ENCODE data around the gene DTX4. TPM values are rescaled to one million over a fixed set of nuclear protein-coding genes. Genes with fewer than 3 reads are reported as not detected.

The DTX4 gene
- total RNA-seq, 1 experiment from 2014 or later = 7.6 TPM

DNA sequence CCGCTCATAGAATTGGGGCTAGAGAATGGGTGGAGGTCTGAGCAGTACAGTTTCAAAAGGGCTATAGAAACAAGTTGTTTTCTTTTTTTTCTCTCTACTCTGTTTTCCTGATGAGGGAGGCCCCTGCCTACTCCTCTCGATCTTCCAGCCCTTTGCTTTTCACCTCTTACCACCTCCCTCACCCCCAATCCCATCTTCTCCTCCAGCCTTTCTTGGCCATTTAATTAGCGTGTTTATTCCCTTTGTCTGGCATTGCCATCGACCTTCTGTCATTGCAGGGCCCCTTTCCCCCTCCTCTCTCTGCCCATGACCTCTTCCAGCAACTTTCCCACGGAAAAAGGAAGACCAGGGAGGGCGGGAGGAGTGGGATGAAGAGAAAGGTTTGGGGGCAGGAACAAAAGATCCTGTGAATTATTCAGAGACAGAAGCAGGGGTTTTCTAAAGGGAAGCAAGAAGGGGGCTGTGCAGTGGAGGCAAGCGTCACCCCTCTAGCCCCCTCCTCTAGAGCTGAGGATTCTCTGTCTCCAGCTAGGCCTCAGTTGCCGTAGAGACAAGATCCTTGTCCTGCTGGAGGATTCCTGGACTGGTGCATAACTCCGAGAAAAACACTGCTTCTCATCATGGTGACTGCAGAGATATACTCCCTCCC lies 12.9 kb downstream of the DTX4 start:
- Histone ChIP-seq H4K20me1 (ENCODE audit: insufficient read depth) (no peaks in the 10 kb centered on the region), H3K9me3 (ENCODE audit: control insufficient read depth in 1 of 2, insufficient read depth in 1 of 2, low read depth in 1 of 2, low read length in 2 of 2) (no peaks in the 10 kb centered on the region), H3K79me2 (ENCODE audit: insufficient read depth, low read length) (no peaks in the 10 kb centered on the region), H3K4me1 (ENCODE audit: control insufficient read depth in 1 of 2, insufficient read depth in 2 of 2, low read length in 2 of 2) (peaks cover 13 to 20% of the 10 kb centered on the region in 2 experiments; a peak in 3 of 4 replicates), H3K4me2 (ENCODE audit: low read length) (no peak overlapping the region), H3K9me2 (ENCODE audit: insufficient read depth) (no peaks in the 10 kb centered on the region), H3K4me3 (replicated peaks in 1 of 2; ENCODE audit: low read depth in 1 of 2, low read length in 2 of 2) (no peak overlapping the region), H3K36me3 (ENCODE audit: control insufficient read depth in 1 of 2, insufficient read depth in 2 of 2, low read length in 2 of 2) (no peaks in the 10 kb centered on the region), H3K9ac (ENCODE audit: low read length) (no peak overlapping the region), H3K27me3 (ENCODE audit: insufficient read depth, low read length) (no peaks in the 10 kb centered on the region), H3K27ac (ENCODE audit: low read depth, low read length) (no peak overlapping the region), H2AFZ (ENCODE audit: low read depth, low read length, poor library complexity, severe bottlenecking) (no peak overlapping the region)
- no TSS peak for BruUV-seq (replicated peaks)
- CTCF ChIA-PET = interaction anchor here (2.4 to 3.2 kb wide), 4 partner anchors 10 to 18 kb away, joined by 18 to 68 read pairs (median 24); partner anchors contain the start of gene DTX4
- intact Hi-C loops (cut with micrococcal nuclease) = no loop called here
- no peak for DNase-seq (ENCODE audit: low read depth, low spot score)
- ATAC-seq = no peak
- no peak for TF ChIP-seq YY1 (IDR thresholded peaks at IDR 0.05; ENCODE audit: extremely low read depth, insufficient replicate concordance, low read depth, low read length)
- TF ChIP-seq EZH2 (IDR thresholded peaks at IDR 0.05) = no peak
- TF ChIP-seq TCF7L2 (IDR thresholded peaks at IDR 0.05; ENCODE audit: borderline replicate concordance, extremely low read depth, insufficient read depth, insufficient read length) = no peak
- no peak for TF ChIP-seq POLR2AphosphoS5 (IDR thresholded peaks at IDR 0.05; ENCODE audit: low read depth, low read length)
- no peak for TF ChIP-seq JUND (IDR thresholded peaks at IDR 0.05)
- no peak for TF ChIP-seq ZFX (IDR thresholded peaks at IDR 0.05)
- TF ChIP-seq FOSL1 (IDR thresholded peaks at IDR 0.05; ENCODE audit: low read depth) = no peak
- TF ChIP-seq SP1 (IDR thresholded peaks at IDR 0.05; ENCODE audit: low read depth) = no peak
- no peak for TF ChIP-seq CEBPB (IDR thresholded peaks at IDR 0.05; ENCODE audit: low read depth)
- POLR2A ChIA-PET = no interaction called here
- RAD21 ChIA-PET (ENCODE audit: low non-redundant PET in 1 of 2, low total read pairs in 2 of 2, uncharacterized antibody in 2 of 2, unreplicated experiment in 2 of 2) = no interaction called here

GRCh38 chr11:59185386-59185945 lies 13.5 kb downstream of the DTX4 start:
- no TSS peak for BruUV-seq (replicated peaks)
- ATAC-seq (no peak), DNase-seq (ENCODE audit: low read depth, low spot score) (no peak)
- Histone ChIP-seq H3K9me2 (ENCODE audit: insufficient read depth) (no peaks in the 10 kb centered on the region), H3K4me2 (ENCODE audit: low read length) (peak overlapping the region; percentile 56; the same call in 1 of the 2 replicates), H3K4me3 (replicated peaks in 1 of 2; ENCODE audit: low read depth in 1 of 2, low read length in 2 of 2) (no peak overlapping the region), H3K79me2 (ENCODE audit: insufficient read depth, low read length) (no peaks in the 10 kb centered on the region), H3K9ac (ENCODE audit: low read length) (no peak overlapping the region), H2AFZ (ENCODE audit: low read depth, low read length, poor library complexity, severe bottlenecking) (no peak overlapping the region), H3K36me3 (ENCODE audit: control insufficient read depth in 1 of 2, insufficient read depth in 2 of 2, low read length in 2 of 2) (no peaks in the 10 kb centered on the region), H3K9me3 (ENCODE audit: control insufficient read depth in 1 of 2, insufficient read depth in 1 of 2, low read depth in 1 of 2, low read length in 2 of 2) (no peaks in the 10 kb centered on the region), H4K20me1 (ENCODE audit: insufficient read depth) (no peaks in the 10 kb centered on the region), H3K27me3 (ENCODE audit: insufficient read depth, low read length) (no peaks in the 10 kb centered on the region), H3K4me1 (ENCODE audit: control insufficient read depth in 1 of 2, insufficient read depth in 2 of 2, low read length in 2 of 2) (peaks cover 13 to 20% of the 10 kb centered on the region in 2 experiments; a peak in 3 of 4 replicates), H3K27ac (ENCODE audit: low read depth, low read length) (no peak overlapping the region; the same call in 1 of the 2 replicates)
- POLR2A ChIA-PET = no interaction called here
- intact Hi-C loops (cut with micrococcal nuclease) = no loop called here
- CTCF ChIA-PET = interaction anchor here (0.6 to 3.2 kb wide), 12 partner anchors 11 to 41 kb away, joined by 3 to 68 read pairs (median 9); partner anchors contain the start of genes DTX4 and MPEG1
- RAD21 ChIA-PET (ENCODE audit: low non-redundant PET in 1 of 2, low total read pairs in 2 of 2, uncharacterized antibody in 2 of 2, unreplicated experiment in 2 of 2) = interaction anchor here in 1 of 2 experiments (1.5 kb wide), 1 partner anchor 14 kb away, joined by 6 read pairs; the partner anchor contains the start of gene DTX4
- TF ChIP-seq, protein P1, sequence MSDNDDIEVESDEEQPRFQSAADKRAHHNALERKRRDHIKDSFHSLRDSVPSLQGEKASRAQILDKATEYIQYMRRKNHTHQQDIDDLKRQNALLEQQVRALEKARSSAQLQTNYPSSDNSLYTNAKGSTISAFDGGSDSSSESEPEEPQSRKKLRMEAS (IDR thresholded peaks at IDR 0.05) = no peak
- TF ChIP-seq JUND (IDR thresholded peaks at IDR 0.05) (no peak), CBX3 (IDR thresholded peaks at IDR 0.05; ENCODE audit: low read depth) (no peak), POLR2A (IDR thresholded peaks at IDR 0.05; ENCODE audit: borderline replicate concordance, extremely low read depth, insufficient read depth, insufficient read length) (no peak), SRF (IDR thresholded peaks at IDR 0.05; ENCODE audit: low read depth) (no peak), EZH2 (IDR thresholded peaks at IDR 0.05) (no peak), EZH2phosphoT487 (IDR thresholded peaks at IDR 0.05; ENCODE audit: borderline replicate concordance) (no peak), SIN3A (IDR thresholded peaks at IDR 0.05; ENCODE audit: low read depth) (no peak)
- TF ChIP-seq, protein P2, sequence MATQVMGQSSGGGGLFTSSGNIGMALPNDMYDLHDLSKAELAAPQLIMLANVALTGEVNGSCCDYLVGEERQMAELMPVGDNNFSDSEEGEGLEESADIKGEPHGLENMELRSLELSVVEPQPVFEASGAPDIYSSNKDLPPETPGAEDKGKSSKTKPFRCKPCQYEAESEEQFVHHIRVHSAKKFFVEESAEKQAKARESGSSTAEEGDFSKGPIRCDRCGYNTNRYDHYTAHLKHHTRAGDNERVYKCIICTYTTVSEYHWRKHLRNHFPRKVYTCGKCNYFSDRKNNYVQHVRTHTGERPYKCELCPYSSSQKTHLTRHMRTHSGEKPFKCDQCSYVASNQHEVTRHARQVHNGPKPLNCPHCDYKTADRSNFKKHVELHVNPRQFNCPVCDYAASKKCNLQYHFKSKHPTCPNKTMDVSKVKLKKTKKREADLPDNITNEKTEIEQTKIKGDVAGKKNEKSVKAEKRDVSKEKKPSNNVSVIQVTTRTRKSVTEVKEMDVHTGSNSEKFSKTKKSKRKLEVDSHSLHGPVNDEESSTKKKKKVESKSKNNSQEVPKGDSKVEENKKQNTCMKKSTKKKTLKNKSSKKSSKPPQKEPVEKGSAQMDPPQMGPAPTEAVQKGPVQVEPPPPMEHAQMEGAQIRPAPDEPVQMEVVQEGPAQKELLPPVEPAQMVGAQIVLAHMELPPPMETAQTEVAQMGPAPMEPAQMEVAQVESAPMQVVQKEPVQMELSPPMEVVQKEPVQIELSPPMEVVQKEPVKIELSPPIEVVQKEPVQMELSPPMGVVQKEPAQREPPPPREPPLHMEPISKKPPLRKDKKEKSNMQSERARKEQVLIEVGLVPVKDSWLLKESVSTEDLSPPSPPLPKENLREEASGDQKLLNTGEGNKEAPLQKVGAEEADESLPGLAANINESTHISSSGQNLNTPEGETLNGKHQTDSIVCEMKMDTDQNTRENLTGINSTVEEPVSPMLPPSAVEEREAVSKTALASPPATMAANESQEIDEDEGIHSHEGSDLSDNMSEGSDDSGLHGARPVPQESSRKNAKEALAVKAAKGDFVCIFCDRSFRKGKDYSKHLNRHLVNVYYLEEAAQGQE (IDR thresholded peaks at IDR 0.05; ENCODE audit: low read depth) = no peak

Measured in HCT116 (cell line).